Transverse colon (tissue), 4 donors: Measurements from ENCODE around the gene SEMA6B.

Experiments
- EP300 ChIP-seq: sonication (generic); formaldehyde crosslinking; IDR thresholded peaks from one replicate; pipeline ENCODE4 v1.6.1; 2017; ENCODE audit warnings: antibody characterized with exemption, low read depth
- POLR2A ChIP-seq: fragments of 450-650 bp; IDR thresholded peaks from one replicate; pipeline ENCODE4 v1.6.1; 2016; ENCODE audit warnings: antibody characterized with exemption, mild to moderate bottlenecking, moderate library complexity
- POLR2AphosphoS5 ChIP-seq, 3 donors: sonication (generic); formaldehyde crosslinking; IDR thresholded peaks; one replicate each; pipeline ENCODE4 v1.6.1; 2016; ENCODE audit warnings: antibody characterized with exemption in 3 of 3
- TF ChIP-seq, protein P1 (sequence below), 5 experiments: fragments of 200-600 bp in 3 of 5; fragments of 450-650 bp in 2 of 5; sonication (generic) in 3 of 5; IDR thresholded peaks; 1 replicate in 2 of 5; 2 replicates in 3 of 5; pipeline ENCODE4 v1.5.1; 2016 to 2017; ENCODE audit warnings: antibody characterized with exemption in 5 of 5, inconsistent platforms in 3 of 5, mild to moderate bottlenecking in 2 of 5, moderate library complexity in 1 of 5

DNA sequence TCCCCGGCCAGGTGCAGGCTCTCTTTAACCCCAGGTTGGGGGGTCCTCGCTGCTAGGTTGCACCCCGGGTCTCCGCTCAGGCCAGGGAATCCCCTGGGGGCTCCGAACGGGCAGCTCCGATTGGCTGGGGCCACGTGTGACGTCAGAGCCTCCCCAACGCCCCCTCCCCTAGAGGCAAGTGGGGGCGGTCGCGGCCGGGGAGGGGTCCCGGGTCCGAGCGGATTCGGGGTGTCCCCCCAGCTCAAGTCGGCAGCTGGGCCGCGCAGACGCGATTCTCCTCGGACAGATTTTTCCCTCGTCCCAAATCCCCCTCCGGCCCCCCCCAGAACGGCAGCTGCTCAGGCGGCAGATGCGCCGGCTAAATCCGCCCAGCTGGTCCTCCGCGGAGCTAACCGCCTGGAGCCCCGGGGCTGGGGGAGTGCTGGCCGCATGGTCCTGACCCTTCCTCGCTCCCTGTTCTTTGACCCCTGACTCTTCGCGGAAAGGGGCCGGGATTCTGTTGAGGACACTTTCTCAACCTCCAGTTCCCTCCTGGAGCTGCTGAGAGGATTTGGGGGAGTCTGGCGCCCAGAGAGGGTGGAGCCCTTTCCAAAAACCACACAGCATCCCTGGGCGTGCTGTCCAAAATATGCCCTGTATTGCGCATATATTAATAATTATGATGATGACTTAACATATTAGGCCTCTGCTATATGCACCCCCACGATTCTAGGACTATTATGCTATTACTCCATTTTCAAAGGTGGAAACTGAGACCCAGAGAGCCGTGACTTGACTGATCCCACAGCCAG lies 25.4 kb upstream of the SEMA6B start:
- TF ChIP-seq POLR2A (no peak), EP300 (no peak), POLR2AphosphoS5 (IDR thresholded peaks at IDR 0.05) (no peak)
- TF ChIP-seq, protein P1, sequence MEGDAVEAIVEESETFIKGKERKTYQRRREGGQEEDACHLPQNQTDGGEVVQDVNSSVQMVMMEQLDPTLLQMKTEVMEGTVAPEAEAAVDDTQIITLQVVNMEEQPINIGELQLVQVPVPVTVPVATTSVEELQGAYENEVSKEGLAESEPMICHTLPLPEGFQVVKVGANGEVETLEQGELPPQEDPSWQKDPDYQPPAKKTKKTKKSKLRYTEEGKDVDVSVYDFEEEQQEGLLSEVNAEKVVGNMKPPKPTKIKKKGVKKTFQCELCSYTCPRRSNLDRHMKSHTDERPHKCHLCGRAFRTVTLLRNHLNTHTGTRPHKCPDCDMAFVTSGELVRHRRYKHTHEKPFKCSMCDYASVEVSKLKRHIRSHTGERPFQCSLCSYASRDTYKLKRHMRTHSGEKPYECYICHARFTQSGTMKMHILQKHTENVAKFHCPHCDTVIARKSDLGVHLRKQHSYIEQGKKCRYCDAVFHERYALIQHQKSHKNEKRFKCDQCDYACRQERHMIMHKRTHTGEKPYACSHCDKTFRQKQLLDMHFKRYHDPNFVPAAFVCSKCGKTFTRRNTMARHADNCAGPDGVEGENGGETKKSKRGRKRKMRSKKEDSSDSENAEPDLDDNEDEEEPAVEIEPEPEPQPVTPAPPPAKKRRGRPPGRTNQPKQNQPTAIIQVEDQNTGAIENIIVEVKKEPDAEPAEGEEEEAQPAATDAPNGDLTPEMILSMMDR (IDR thresholded peaks at IDR 0.05) = no peak
